NCI-H187 (cell line): ENCODE results near the gene SH2B2.
"Not testable (repeated sequence)": the region's sequence is repeated elsewhere in the genome, so short reads cannot be mapped to it uniquely, and the experiment has no call there.

Experiments
- DNase-seq, 2 experiments: peaks; one replicate each; lab custom pipeline; 2025; lab: John Stamatoyannopoulos, UW

Gene SH2B2

DNA sequence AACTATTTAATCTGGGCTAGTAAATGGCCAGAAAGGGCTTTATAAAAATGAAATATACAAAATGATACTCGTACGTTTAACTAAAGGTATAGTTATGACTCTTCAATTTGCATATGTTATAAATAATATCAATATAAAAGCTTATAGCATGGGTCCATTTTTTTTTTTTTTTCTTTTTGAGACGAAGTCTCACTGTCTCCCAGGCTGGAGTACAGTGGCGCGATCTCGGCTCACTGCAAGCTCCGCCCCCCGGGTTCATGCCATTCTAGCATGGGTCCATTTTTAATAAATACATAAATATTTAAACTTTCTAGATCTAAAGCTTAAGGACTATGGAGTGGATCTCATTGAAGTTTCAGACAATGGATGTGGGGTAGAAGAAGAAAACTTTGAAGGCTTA lies 50.3 kb downstream of the SH2B2 start:
- not testable (repeated sequence) for DNase-seq

DNA sequence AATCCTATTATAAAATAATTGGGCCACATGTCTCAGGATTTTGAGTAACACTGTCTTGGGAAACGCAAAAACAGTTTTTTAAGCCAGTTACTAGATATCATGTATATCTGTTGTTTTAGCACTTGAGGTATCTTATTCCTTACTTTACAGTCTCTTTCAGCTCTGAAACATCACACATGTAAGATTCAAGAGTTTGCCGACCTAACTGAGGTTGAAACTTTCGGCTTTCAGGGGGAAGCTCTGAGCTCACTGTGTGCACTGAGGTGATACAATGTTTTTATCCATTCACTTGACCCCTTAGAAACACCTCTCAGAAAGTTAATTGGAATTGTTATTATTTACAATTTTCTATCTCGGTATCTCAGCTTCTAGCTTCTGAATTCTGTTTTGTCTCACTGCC lies 50.8 kb downstream of the SH2B2 start:
- DNase-seq = not testable (repeated sequence)

DNA sequence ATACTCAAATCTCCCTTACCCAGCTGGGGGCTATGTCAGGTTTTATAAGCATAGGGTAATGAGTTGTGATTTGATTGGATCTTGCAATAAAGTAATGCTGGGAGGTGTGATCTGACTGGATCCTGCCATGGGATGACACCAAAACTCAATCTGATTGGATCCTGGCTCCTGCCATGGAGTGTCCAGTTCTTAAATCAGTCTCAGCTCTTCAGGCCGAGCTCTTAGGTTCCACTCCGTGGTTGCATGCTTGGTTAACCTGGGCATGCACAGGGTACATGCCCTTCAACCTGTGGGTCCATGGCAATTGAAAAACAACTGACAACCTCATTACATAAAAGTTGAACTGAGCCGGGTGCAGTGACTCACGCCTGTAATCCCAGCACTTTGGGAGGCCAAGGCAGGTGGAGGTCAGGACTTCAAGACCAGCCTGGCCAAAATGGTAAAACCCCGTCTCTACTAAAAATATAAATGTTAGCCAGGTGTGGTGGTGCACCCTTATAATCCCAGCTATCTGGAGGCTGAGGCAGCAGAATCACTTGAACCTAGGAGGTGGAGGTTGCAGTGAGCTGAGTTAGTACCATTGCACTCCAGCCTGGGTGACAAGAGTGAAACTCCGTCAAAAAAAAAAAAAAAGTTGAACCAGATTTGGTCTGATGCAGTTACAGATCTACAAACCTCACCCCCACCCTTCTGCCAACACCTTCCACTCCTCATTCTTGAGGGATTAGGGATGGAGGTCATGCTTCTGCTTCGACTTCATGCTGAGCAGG lies 54.1 kb downstream of the SH2B2 start:
- DNase-seq = not testable (repeated sequence)

GRCh38 chr7:102346983-102347382 lies 60.3 kb downstream of the SH2B2 start:
- not testable (repeated sequence) for DNase-seq

GRCh38 chr7:102356344-102356743 lies 69.7 kb downstream of the SH2B2 start, which contains the start of gene SPDYE6:
Gene SPDYE6 (minus strand): TSS chr7:102356444. CDS start chr7:102356023, 421 bp downstream.
- not testable (repeated sequence) for DNase-seq

- DNase-seq = peak; percentile 92 to 95
These were observed 77.1 kb downstream of the SH2B2 start for GRCh38 chr7:102363549-102364393.

- not testable (repeated sequence) for DNase-seq
These were observed 77.8 kb downstream of the SH2B2 start for GRCh38 chr7:102364394-102364886.

GRCh38 chr7:102365390-102365789 lies 78.7 kb downstream of the SH2B2 start:
- not testable (repeated sequence) for DNase-seq

- DNase-seq = not testable (repeated sequence)
These were observed 83.4 kb downstream of the SH2B2 start for GRCh38 chr7:102370038-102370437.
